ENCODE measurements around the gene STAP1. TPM values are rescaled to one million over a fixed set of nuclear protein-coding genes. Genes with fewer than 3 reads are reported as not detected.

Gene STAP1
- total and polyA plus RNA-seq, 10 of the 15 experiments (the other 5 are each of a cell fraction or from before 2014, with no cell fraction given), result 4.6 to 19.4 (median 9.4) TPM

Small RNAs within 50 kb of the gene (small RNA-seq; reads per million reads assigned to genes)
- not detected for gene AC096720.1

Other genes starting within 250 kb of the STAP1 start
- gene CENPC, start 13.2 kb upstream of the STAP1 start, total RNA-seq (2014; rRNA removed), result 16.8 and 21.8 TPM in 2 replicates
- 34.9 and 38.1 TPM in 2 replicates for gene CENPC, start 13.2 kb upstream of the STAP1 start, total RNA-seq (2014; rRNA removed; fragmentation: Illumina TruSeq; extraction: Trizol)
- gene CENPC, start 13.2 kb upstream of the STAP1 start, total RNA-seq (2021), result 18.9 and 20.8 TPM in 2 replicates
- 19.9 and 35.3 TPM in 2 replicates for gene CENPC, start 13.2 kb upstream of the STAP1 start, polyA plus RNA-seq (2011; rRNA removed)
- gene CENPC, start 13.2 kb upstream of the STAP1 start, polyA plus RNA-seq (2014; fragmentation: Illumina TruSeq; extraction: Trizol), result 28.2 and 31.8 TPM in 2 replicates
- 10 to 100 TPM; 13.1 to 15.2 TPM for gene CENPC, start 13.2 kb upstream of the STAP1 start, polyA plus RNA-seq (2014; fragmentation: Nextera tagmentation; extraction: Ambion mirVana)
- 13.1 and 17.6 TPM in 2 replicates for gene CENPC, start 13.2 kb upstream of the STAP1 start, polyA plus RNA-seq (2014; rRNA removed)
- gene CENPC, start 13.2 kb upstream of the STAP1 start, polyA plus RNA-seq (2016; fragmentation: Nextera tagmentation; extraction: Ambion mirVana), result 10 to 100 TPM; 26.1 to 26.2 TPM
- gene UBA6, start 142.4 kb downstream of the STAP1 start, total RNA-seq (2014; rRNA removed), result 25.9 and 38.2 TPM in 2 replicates
- 55.8 and 56.6 TPM in 2 replicates for gene UBA6, start 142.4 kb downstream of the STAP1 start, total RNA-seq (2014; rRNA removed; fragmentation: Illumina TruSeq; extraction: Trizol)
- gene UBA6, start 142.4 kb downstream of the STAP1 start, total RNA-seq (2021), result 66.3 and 68.5 TPM in 2 replicates
- 70.6 and 106 TPM in 2 replicates for gene UBA6, start 142.4 kb downstream of the STAP1 start, polyA plus RNA-seq (2011; rRNA removed)
- gene UBA6, start 142.4 kb downstream of the STAP1 start, polyA plus RNA-seq (2014; fragmentation: Illumina TruSeq; extraction: Trizol), result 35.1 and 57.6 TPM in 2 replicates
- 10 to 100 TPM in 1 of 2 experiments, 1 to 10 TPM in 1; 7.9 to 15.3 TPM for gene UBA6, start 142.4 kb downstream of the STAP1 start, polyA plus RNA-seq (2014; fragmentation: Nextera tagmentation; extraction: Ambion mirVana)
- 19.8 and 25.8 TPM in 2 replicates for gene UBA6, start 142.4 kb downstream of the STAP1 start, polyA plus RNA-seq (2014; rRNA removed)
- gene UBA6, start 142.4 kb downstream of the STAP1 start, polyA plus RNA-seq (2016; fragmentation: Nextera tagmentation; extraction: Ambion mirVana), result 10 to 100 TPM; 34.4 to 36.4 TPM
- gene GNRHR, start 195.7 kb downstream of the STAP1 start, total RNA-seq (2014; rRNA removed), result not detected in 2 replicates
- gene GNRHR, start 195.7 kb downstream of the STAP1 start, total RNA-seq (2014; rRNA removed; fragmentation: Illumina TruSeq; extraction: Trizol), result not detected in 2 replicates
- not detected in 2 replicates for gene GNRHR, start 195.7 kb downstream of the STAP1 start, total RNA-seq (2021)
- not detected in 2 replicates for gene GNRHR, start 195.7 kb downstream of the STAP1 start, polyA plus RNA-seq (2011; rRNA removed)
- gene GNRHR, start 195.7 kb downstream of the STAP1 start, polyA plus RNA-seq (2014; fragmentation: Illumina TruSeq; extraction: Trizol), result not detected in 2 replicates
- under 1 TPM; 0.02 to 0.08 TPM for gene GNRHR, start 195.7 kb downstream of the STAP1 start, polyA plus RNA-seq (2014; fragmentation: Nextera tagmentation; extraction: Ambion mirVana)
- gene GNRHR, start 195.7 kb downstream of the STAP1 start, polyA plus RNA-seq (2014; rRNA removed), result not detected in 2 replicates
- gene GNRHR, start 195.7 kb downstream of the STAP1 start, polyA plus RNA-seq (2016; fragmentation: Nextera tagmentation; extraction: Ambion mirVana), result under 1 TPM in 1 of 2 experiments, not detected in 1; 0.12 TPM

All from GM12878 (cell line).